Activated CD8-positive, alpha-beta memory T cell treated with anti-CD3 and anti-CD28 coated beads, Interleukin-2, amount 50 U/mL, for 1 hour (primary cell): ENCODE results near the gene NT5DC1.
"Not testable (repeated sequence)": the region's sequence is repeated elsewhere in the genome, so short reads cannot be mapped to it uniquely, and the experiment has no call there.

Experiments used
- DNase-seq: peaks from one replicate; pipeline ENCODE4 v3.0.0-alpha.2; 2020; ENCODE audit errors: extremely low read depth

Gene NT5DC1

GRCh38 chr6:116278854-116279231, 178.2 kb downstream of the NT5DC1 start:
- no peak for DNase-seq

- peak; percentile 93 for DNase-seq
Measured at GRCh38 chr6:116279232-116280160, 178.8 kb downstream of the NT5DC1 start, which contains the start of gene TSPYL1. TSS of gene TSPYL1 (minus strand) at chr6:116279930. CDS start at chr6:116279830, 100 bp downstream.

- DNase-seq: no peak
Measured at GRCh38 chr6:116280161-116280932, 179.7 kb downstream of the NT5DC1 start.

- DNase-seq: no peak
Measured at GRCh38 chr6:116280933-116281316, 180.3 kb downstream of the NT5DC1 start.

- no peak for DNase-seq
Measured at GRCh38 chr6:116282698-116283097, 182.0 kb downstream of the NT5DC1 start.

- no peak for DNase-seq
Measured at GRCh38 chr6:116283191-116283590, 182.5 kb downstream of the NT5DC1 start.

GRCh38 chr6:116284984-116285383, 184.3 kb downstream of the NT5DC1 start:
- not testable (repeated sequence) for DNase-seq

GRCh38 chr6:116286773-116287358, 186.2 kb downstream of the NT5DC1 start:
- no peak for DNase-seq

- no peak for DNase-seq
Measured at GRCh38 chr6:116287689-116288282, 187.1 kb downstream of the NT5DC1 start.

GRCh38 chr6:116289876-116290275, 189.2 kb downstream of the NT5DC1 start:
- DNase-seq: no peak

- DNase-seq: no peak
Measured at GRCh38 chr6:116290799-116291198, 190.1 kb downstream of the NT5DC1 start.

- DNase-seq: no peak
Measured at GRCh38 chr6:116291701-116292396, 191.2 kb downstream of the NT5DC1 start.

- no peak for DNase-seq
Measured at GRCh38 chr6:116292553-116292952, 191.9 kb downstream of the NT5DC1 start.

GRCh38 chr6:116298273-116298672, 197.6 kb downstream of the NT5DC1 start:
- DNase-seq: no peak

- DNase-seq: no peak
Measured at GRCh38 chr6:116298973-116299372, 198.3 kb downstream of the NT5DC1 start.
